ENCODE measurements around the gene KRT17. TPM values are rescaled to one million over a fixed set of nuclear protein-coding genes. Genes with fewer than 3 reads are reported as not detected.
"Not testable (repeated sequence)": the region's sequence is repeated elsewhere in the genome, so short reads cannot be mapped to it uniquely, and the experiment has no call there.

The KRT17 gene
- total RNA-seq, 1 donor from 2014 or later, result not detected

- ATAC-seq, result peak; percentile 58
- intact Hi-C loops (cut with DNase I), result no loop called here
- no peak for DNase-seq (ENCODE audit: low spot score)
These were observed 31.3 kb upstream of the KRT17 start for GRCh38 chr17:41655611-41656111.

- ATAC-seq, result peak; percentile 8
- DNase-seq (ENCODE audit: low spot score), result no peak
- intact Hi-C loops (cut with DNase I), result no loop called here
These were observed 30.6 kb upstream of the KRT17 start for GRCh38 chr17:41654678-41655607.

- intact Hi-C loops (cut with DNase I), result no loop called here
- ATAC-seq, result peak; percentile 36
- no peak for DNase-seq (ENCODE audit: low spot score)
These were observed 29.7 kb upstream of the KRT17 start for GRCh38 chr17:41653892-41654677.

- ATAC-seq, result no peak
- intact Hi-C loops (cut with DNase I), result no loop called here
These were observed 29.0 kb upstream of the KRT17 start for GRCh38 chr17:41653421-41653820.

GRCh38 chr17:41652461-41652970 lies 28.1 kb upstream of the KRT17 start:
- intact Hi-C loops (cut with DNase I), result no loop called here
- no peak for DNase-seq (ENCODE audit: low spot score)
- no peak for ATAC-seq

More at GRCh38 chr17:41653421-41653820, 29.0 kb upstream of the KRT17 start:
- no peak for DNase-seq (ENCODE audit: low spot score)

- intact Hi-C loops (cut with DNase I), result no loop called here
- DNase-seq (ENCODE audit: low spot score) (no peak), ATAC-seq (peak; percentile 49)
These were observed 27.5 kb upstream of the KRT17 start for GRCh38 chr17:41651625-41652460.

GRCh38 chr17:41650794-41651624 lies 26.6 kb upstream of the KRT17 start:
- DNase-seq (ENCODE audit: low spot score) (no peak), ATAC-seq (no peak)
- intact Hi-C loops (cut with DNase I), result no loop called here

GRCh38 chr17:41649923-41650519 lies 25.6 kb upstream of the KRT17 start:
- no peak for DNase-seq (ENCODE audit: low spot score)
- no peak for ATAC-seq
- intact Hi-C loops (cut with DNase I), result loop anchor here (2.0 to 5.0 kb wide), 2 partner anchors 13 to 98 kb away; no protein-coding TSS in a partner anchor

GRCh38 chr17:41648411-41649195 lies 24.2 kb upstream of the KRT17 start:
- intact Hi-C loops (cut with DNase I), result loop anchor here (2.0 to 5.0 kb wide), 2 partner anchors 14 to 96 kb away; no protein-coding TSS in a partner anchor
- peak; percentile 94 for ATAC-seq
- DNase-seq (ENCODE audit: low spot score), result peak; percentile 94

- intact Hi-C loops (cut with DNase I), result loop anchor here (2.0 to 5.0 kb wide), 2 partner anchors 15 to 96 kb away; no protein-coding TSS in a partner anchor
- ATAC-seq (peak; percentile 91), DNase-seq (ENCODE audit: low spot score) (peak; percentile 96)
These were observed 23.6 kb upstream of the KRT17 start for GRCh38 chr17:41647940-41648410.

- DNase-seq (ENCODE audit: low spot score) (no peak), ATAC-seq (no peak)
- intact Hi-C loops (cut with DNase I), result loop anchor here (5.0 kb wide), 1 partner anchor 95 kb away; no protein-coding TSS in a partner anchor
These were observed 22.9 kb upstream of the KRT17 start for GRCh38 chr17:41647038-41647813.

- intact Hi-C loops (cut with DNase I), result no loop called here
- ATAC-seq (no peak), DNase-seq (ENCODE audit: low spot score) (no peak)
These were observed 18.1 kb upstream of the KRT17 start for GRCh38 chr17:41642252-41643156.

GRCh38 chr17:41640596-41640995 lies 16.2 kb upstream of the KRT17 start:
- ATAC-seq; intact Hi-C loops (cut with DNase I): not testable (repeated sequence)

More at GRCh38 chr17:41640596-41640995, 16.2 kb upstream of the KRT17 start:
- not testable (repeated sequence) for DNase-seq (ENCODE audit: low spot score)

All from sciatic nerve (tissue), 2 donors.